ENCODE data around the gene WLS. TPM values are rescaled to one million over a fixed set of nuclear protein-coding genes. Genes with fewer than 3 reads are reported as not detected.

The WLS gene
- 1.2 and 2.7 TPM in 2 replicates for total RNA-seq (2014; rRNA removed; shearing (Covaris generic))
- polyA plus RNA-seq (2016; fragmentation: Nextera tagmentation; extraction: Ambion mirVana) = 0.73 and 0.87 TPM in 2 replicates
- long read RNA-seq, partial matches to known transcripts = 0 of 1 reads
- long read RNA-seq, other reads (novel, unspliced or antisense) = 0 of 1 reads

DNA sequence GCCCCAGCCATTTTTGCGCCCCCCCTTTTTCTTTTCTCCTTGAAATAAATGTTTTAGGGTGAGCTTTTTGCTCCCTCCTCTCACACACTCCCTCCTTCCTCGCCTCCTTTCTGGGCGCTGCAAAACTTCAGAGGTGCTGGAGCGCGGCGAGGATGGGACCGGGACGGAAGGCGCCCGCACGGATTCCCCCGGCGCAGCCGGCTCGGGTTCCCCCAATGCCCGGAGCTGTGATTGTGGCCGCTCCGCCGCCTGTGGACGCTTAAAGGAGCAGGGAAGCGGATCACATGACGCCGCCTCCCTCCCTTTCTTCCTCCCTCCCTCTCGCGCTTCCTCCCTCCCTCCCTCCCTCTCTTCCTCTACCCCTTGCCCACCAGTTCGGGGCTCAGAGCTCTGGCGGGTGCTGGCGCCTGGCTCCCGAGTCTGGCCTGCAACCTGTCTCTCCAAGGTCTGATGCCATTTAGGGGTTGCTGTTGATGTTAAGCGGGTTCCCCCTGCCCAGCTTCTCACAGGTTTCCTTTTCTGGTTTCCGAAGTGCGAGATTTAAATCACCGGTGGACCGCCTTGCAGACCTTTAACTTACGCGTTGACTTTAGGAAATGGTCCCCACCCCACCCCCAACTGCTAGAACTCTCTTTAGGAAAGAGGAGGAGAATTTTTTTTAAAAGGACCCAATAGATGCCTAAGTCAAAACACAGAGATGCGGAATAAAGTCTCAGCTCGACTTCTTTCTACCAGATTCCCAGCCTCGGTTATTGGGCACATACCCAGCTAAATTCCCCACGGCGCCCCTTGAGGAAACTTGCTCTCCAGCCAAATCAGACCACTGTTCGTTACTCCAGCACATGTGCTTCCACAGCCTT lies at the start of gene WLS:
TSS of gene WLS (minus strand) at position 235 of the 860 bp plus-strand sequence. CDS start at position 11, 224 bp downstream.
- Mint-ChIP-seq H3K4me3 (peak within 1 kb of the TSS; percentile 89), H3K36me3 (ENCODE audit: low read depth) (no peaks in the 10 kb centered on the region), H3K27ac (no peak within 1 kb of the TSS), H3K27me3 (ENCODE audit: insufficient read depth, low read depth, poor library complexity) (peaks cover 84% of the 10 kb centered on the region), H3K9me3 (peaks cover 3% of the 10 kb centered on the region; the same call in 1 of the 3 replicates), H3K4me1 (peaks cover 28% of the 10 kb centered on the region)
- H3K27ac ChIP-seq (ENCODE audit: low read depth) = no peak within 1 kb of the TSS
- no peaks in the 10 kb centered on the region; the same call in 1 of the 2 replicates for H4K20me1 ChIP-seq (replicated peaks; ENCODE audit: insufficient read depth)
- peak within 1 kb of the TSS; percentile 90 for H3K4me3 ChIP-seq
- peak within 1 kb of the TSS; percentile 97 for H2AFZ ChIP-seq
- peaks cover 17% of the 10 kb centered on the region for H3K4me1 ChIP-seq (ENCODE audit: insufficient read depth)
- DNase-seq (ENCODE audit: low spot score) = peak; percentile 89
- no peaks in the 10 kb centered on the region for H3K9me2 ChIP-seq (ENCODE audit: insufficient read depth)
- H3F3A ChIP-seq (replicated peaks; ENCODE audit: low read depth) = no peaks in the 10 kb centered on the region; the same call in 1 of the 2 replicates
- H3K79me2 ChIP-seq (replicated peaks; ENCODE audit: insufficient read depth) = no peaks in the 10 kb centered on the region
- peak in 1 of 2 experiments; percentile 18; a peak in 1 of 4 replicates for TF ChIP-seq CTCF (conservative IDR thresholded peaks at IDR 0.05; ENCODE audit: low read depth in 2 of 2)
- no peak for TF ChIP-seq ETS1 (IDR thresholded peaks at IDR 0.05)
- peak; percentile 52 for TF ChIP-seq EZH2 (IDR thresholded peaks at IDR 0.05; ENCODE audit: low read depth, unreplicated experiment)
- no peak for TF ChIP-seq ZNF331 (CRISPR knock-in tag; IDR thresholded peaks at IDR 0.05; ENCODE audit: low read depth)
- TF ChIP-seq CREB1 (CRISPR knock-in tag; IDR thresholded peaks at IDR 0.05; ENCODE audit: low read depth) = no peak
- no peak for TF ChIP-seq JUNB (IDR thresholded peaks at IDR 0.05; ENCODE audit: unreplicated experiment)
- TF ChIP-seq NANOG (IDR thresholded peaks at IDR 0.05; ENCODE audit: borderline replicate concordance) = no peak
- H3K36me3 ChIP-seq (ENCODE audit: insufficient read depth) = no peaks in the 10 kb centered on the region
- H3K4me2 ChIP-seq = peak within 1 kb of the TSS; percentile 93
- peak; percentile 79 for ATAC-seq
- H3K27me3 ChIP-seq (ENCODE audit: insufficient read depth) = peaks cover 100% of the 10 kb centered on the region

DNA sequence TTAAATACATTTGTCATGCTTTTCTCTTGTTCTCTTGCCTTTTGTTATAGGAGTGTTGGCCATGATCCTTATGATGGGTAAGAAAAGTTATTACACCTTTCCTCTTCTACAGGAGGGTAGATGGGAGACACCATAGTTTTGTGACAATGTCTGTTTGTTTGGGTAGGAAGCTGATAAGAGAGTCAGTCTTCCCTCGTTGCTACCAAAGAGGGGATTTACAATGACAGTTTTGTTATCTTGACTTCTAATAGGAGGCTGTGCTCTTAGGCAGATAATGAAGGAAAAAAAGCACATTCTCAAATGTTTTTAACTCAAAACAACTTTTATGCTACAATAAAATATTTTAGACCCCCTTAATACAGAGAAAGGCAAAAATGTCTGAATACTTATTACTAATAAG lies 48.0 kb upstream of the WLS start:
- peaks cover 38% of the 10 kb centered on the region for H3K27me3 Mint-ChIP-seq (ENCODE audit: insufficient read depth, low read depth, poor library complexity)
- H3K36me3 Mint-ChIP-seq (ENCODE audit: low read depth) = no peaks in the 10 kb centered on the region
- no peak overlapping the region for H2AFZ ChIP-seq
- H3K27ac ChIP-seq (ENCODE audit: low read depth) = no peak overlapping the region
- no peaks in the 10 kb centered on the region for H3K36me3 ChIP-seq (ENCODE audit: insufficient read depth)
- H4K20me1 ChIP-seq (replicated peaks; ENCODE audit: insufficient read depth) = peaks cover 3% of the 10 kb centered on the region
- no peak for ATAC-seq
- no peaks in the 10 kb centered on the region; the same call in 1 of the 2 replicates for H3K9me2 ChIP-seq (ENCODE audit: insufficient read depth)
- H3F3A ChIP-seq (replicated peaks; ENCODE audit: low read depth) = no peaks in the 10 kb centered on the region
- H3K4me3 Mint-ChIP-seq = no peak overlapping the region
- H3K4me1 ChIP-seq (ENCODE audit: insufficient read depth) = peaks cover 26% of the 10 kb centered on the region
- H3K4me1 Mint-ChIP-seq = peaks cover 25% of the 10 kb centered on the region; the same call in 2 of the 3 replicates
- no peak overlapping the region for H3K4me2 ChIP-seq
- H3K27ac Mint-ChIP-seq = no peak overlapping the region
- no peaks in the 10 kb centered on the region; the same call in 2 of the 3 replicates for H3K9me3 Mint-ChIP-seq
- H3K4me3 ChIP-seq = no peak overlapping the region
- no peaks in the 10 kb centered on the region for H3K79me2 ChIP-seq (replicated peaks; ENCODE audit: insufficient read depth)
- peaks cover 49% of the 10 kb centered on the region for H3K27me3 ChIP-seq (ENCODE audit: insufficient read depth)
- DNase-seq (ENCODE audit: low spot score) = no peak
- TF ChIP-seq ZNF114 (CRISPR knock-in tag; IDR thresholded peaks at IDR 0.05) (no peak), STAT1 (IDR thresholded peaks at IDR 0.05; ENCODE audit: unreplicated experiment) (no peak), CTCF (conservative IDR thresholded peaks at IDR 0.05; ENCODE audit: low read depth in 2 of 2) (no peak), REST (IDR thresholded peaks at IDR 0.05; ENCODE audit: unreplicated experiment) (no peak), POLR2AphosphoS5 (IDR thresholded peaks at IDR 0.05; ENCODE audit: low read depth) (no peak), EZH2 (IDR thresholded peaks at IDR 0.05; ENCODE audit: low read depth, unreplicated experiment) (no peak), JUNB (IDR thresholded peaks at IDR 0.05; ENCODE audit: unreplicated experiment) (no peak), NANOG (IDR thresholded peaks at IDR 0.05; ENCODE audit: borderline replicate concordance) (no peak), EZH2phosphoT487 (IDR thresholded peaks at IDR 0.05; ENCODE audit: unreplicated experiment) (no peak)
